Measurements from ENCODE around the gene PRAC1.
A peak's percentile ranks its signal among the peaks of the same experiment; 100 is the strongest.

Gene PRAC1

DNA sequence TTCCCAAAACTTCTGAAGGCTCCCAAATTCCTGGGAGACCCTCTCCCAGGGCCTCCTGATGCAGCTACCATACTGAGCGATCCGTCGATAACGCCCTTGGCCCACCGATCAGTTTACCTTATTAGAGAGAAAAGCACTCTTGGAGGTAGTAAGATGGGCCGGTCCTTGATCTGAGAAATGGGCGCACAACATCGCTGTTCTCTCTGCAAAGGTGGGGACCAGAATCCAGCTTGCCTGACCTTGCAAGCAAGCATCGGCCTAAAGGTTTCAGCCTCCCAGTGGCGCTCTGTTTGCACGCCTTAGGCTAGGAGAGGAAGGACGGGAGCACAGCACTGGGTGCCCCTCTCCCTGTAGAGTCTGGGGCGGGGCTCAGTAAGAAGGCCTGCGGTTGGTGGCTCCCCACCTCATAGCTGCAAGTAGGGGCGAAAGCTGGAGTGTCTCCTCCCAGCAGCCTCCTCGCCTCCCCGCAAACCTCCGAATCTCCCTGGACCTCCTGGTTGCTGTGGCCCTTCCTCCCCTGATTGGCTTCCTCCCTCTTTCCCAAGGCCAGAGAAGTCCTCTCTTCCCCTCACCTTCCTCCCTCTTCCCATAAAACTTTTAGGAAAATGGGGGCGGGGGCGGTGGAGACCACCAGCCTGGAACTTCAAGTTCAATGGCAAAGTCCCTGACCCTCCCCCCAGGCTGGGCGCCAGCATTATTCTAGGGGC, at the start of gene PRAC1:
TSS of gene PRAC1 (minus strand) at position 318 of the 707 bp plus-strand sequence. CDS start at position 192, 126 bp downstream.
- no peak for DNase-seq

DNA sequence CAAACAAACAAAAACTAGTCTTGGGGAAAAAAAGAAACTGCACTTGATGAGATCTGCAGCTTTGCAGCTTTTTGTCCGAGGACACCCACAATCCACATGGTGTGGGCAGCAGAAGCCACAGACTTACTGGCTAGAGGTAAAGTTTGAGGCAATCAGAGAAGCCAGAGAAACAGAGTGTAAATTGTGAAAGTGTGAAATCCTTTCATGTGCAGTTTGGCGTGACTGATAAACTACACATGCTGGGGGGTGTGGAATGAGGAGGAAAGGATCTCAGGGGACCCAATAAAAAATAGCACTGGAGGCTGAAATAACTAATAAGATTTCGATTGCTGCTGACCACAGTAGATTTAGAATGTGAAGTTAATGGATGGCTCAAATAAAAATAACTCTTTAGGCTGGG, 48.6 kb upstream of the PRAC1 start:
- DNase-seq: no peak

DNA sequence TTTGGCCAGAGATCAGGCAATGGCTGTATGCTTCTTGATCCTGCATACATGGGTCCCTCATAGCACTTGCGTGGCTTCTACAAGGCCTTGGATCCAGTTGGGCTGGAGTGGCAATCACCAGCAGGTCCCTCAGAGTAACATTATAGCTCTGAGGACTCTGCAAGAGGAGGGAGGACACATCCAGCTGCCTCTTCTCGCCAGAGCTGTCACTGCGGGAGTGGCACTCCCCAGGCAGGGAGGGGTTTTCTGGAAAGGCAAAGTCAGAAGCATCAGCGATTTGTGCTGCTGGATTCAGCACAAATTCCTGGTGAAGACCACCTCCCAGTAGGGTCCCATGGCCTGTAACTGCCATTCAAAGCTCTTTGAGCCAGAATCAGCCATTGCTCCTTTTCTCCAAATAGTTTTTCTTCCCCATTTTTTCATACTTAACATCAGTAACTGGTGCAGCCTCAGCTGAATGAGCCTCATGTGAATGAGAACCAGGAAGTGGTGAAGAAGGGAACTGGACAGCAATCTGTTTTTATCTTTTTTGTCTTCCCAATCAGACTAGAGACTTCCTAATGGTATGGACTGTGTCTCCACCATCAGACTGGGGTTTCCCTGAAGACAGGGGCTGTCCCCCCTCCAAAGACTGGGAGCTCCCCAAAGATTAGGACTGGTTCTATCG, 46.8 kb upstream of the PRAC1 start:
- no peak for DNase-seq

DNA sequence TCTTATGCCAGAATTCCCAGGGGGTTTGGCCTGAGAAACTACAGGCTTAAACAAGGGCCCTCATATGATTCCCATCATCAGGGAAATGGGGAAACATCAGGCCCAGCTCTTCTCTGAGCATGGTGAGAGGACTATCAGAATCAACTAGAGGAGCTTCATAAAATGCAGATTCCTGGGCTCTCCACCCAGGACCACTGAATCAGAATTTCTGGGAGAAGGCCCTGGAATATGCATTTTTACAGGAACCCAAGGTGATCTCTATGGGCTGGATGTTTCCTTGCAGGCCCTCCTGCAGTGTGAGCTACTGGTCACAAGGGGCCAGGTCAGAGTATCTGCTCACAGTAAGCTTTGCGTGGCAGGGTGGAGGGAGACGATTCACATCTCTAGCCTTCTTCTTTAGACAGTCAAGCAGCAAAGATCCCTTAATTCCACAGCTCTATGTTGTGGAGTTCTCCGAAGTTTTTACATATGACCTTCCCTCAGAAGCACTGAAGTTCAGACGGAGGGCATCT, 45.0 kb upstream of the PRAC1 start:
- DNase-seq: no peak

- no peak for DNase-seq
These were observed 38.8 kb upstream of the PRAC1 start for GRCh38 chr17:48761114-48761513.

- no peak for DNase-seq
These were observed 38.1 kb upstream of the PRAC1 start for GRCh38 chr17:48760411-48760810.

DNA sequence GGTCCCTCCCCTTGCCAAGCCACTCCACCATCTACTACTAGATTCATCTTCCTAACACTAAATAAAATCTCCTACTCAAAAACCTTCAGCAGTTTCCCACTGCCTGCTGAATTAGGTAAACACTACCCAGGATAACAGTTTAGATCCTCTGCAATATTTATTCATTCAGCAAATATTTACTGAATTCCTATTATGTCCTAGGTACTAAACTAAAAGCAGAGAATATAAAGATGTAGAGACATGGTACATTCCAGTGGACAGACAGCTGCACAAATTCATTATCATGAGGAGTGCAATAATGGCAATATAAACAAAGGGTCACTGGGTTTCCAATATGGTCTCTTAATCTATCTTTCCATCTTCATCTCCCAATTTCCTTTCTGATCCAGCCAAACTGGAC, 37.0 kb upstream of the PRAC1 start:
- DNase-seq: no peak

DNA sequence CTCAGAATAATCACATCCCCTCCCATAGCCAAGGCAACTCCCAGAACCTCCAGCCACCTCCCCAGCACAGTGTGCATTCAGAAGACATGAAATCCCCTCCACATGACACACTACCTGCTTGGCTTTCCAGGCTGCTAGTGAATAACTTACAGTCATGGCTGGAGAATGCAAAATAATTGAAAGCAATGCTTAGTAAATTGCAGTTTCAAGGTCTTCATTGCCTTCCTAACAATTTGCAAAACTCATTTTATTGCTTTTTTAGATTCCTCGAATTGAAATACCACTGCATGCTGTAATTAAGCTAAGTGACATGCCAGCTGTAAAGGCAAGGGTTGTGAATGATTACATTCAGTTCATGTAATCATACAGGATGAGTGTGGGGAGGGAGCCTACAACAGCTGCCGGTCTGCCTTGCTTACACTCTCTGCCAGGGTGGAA, 35.2 kb upstream of the PRAC1 start:
- DNase-seq: no peak

DNA sequence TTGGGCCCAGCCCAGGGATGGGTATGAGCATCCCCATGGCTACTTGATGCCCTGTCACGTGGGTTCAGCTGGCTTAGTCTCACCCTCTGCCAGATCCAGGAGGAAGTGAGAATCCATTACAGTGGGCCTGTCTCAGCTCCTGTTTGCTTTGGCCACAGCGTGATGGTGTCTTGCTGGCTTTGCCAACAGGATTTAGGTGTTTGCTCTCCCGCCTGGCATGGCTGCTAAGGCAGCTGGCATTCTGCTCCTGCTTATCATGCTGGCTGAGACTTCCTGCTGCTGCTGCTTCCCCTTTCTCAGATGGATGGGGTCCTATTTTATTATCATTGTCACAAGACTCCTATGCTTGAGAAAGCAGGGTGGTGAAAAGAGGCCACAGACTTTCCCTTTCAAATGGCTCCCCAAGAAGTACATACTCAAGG, 34.5 kb upstream of the PRAC1 start:
- no peak for DNase-seq

- DNase-seq: no peak
These were observed 33.0 kb upstream of the PRAC1 start for GRCh38 chr17:48755356-48755755.

DNA sequence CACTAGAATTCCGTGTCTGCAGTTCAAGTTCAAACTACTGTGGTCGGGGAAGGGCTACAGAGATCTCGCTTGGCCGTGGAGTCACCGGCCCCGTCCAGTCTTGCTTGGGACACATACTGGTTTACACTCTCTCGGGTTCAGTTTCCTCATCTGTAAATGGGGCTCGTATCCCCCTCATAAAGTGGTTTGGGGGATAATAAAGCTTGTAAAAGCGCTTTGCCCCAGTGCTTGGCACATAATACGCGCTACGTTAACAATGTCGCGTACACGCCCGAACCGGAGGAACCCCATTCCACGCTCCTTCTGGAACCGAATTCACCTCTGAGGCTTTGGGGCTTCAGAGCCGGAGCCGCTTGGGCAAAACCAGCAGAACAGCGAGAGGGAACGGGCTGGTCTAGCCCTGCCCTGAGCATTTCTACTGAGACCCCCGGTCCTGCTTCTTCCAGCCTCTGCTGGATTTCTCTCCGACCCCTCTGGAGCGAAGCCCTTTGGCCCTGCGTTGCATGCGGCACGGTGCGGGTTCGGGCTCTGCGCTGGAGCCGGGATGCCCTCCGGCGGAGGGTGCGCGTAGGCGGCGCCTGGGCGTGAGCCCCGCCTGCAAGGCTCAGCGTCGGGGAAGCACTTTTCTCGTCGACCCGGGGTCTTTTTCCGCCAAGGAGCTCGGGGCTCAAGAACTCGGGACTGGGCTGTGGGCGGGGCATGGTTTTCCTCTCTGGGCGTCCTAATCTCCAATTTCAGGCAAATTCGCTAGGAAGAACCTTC, 32.4 kb upstream of the PRAC1 start:
- DNase-seq: no peak

DNA sequence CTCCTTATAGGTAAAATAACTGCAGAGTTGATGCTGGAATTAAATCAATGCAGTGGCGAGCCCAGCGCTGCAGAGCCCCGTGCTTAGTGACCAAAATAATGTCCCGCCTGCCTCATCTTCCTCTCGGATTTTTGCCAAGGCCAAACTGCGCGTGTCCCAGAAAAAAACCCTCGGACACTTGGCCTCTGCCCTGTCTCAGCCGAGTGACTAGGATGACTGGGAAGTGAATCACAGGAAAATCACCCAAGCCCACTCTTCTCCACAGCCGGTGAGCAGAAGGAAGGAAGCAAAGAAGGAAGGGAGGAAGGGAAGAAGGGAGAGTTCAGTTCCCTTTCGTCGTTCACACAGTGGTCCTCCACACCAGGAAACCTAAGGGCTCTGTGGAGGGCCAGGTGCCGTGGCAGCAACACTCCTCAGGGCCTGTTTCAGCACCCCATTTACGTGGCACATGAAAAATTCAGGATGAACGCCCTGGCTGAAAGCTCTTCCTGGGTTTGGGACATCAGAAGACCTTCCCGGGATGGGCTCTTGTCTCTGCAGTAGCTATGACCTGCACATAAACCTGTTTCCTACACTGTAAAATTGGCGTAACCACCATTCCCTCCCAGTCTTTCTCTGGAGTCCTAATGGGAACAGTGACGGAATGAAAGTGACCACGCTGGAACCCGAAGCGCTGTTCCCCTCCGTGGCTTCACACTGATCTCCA, 31.6 kb upstream of the PRAC1 start:
- no peak for DNase-seq

DNA sequence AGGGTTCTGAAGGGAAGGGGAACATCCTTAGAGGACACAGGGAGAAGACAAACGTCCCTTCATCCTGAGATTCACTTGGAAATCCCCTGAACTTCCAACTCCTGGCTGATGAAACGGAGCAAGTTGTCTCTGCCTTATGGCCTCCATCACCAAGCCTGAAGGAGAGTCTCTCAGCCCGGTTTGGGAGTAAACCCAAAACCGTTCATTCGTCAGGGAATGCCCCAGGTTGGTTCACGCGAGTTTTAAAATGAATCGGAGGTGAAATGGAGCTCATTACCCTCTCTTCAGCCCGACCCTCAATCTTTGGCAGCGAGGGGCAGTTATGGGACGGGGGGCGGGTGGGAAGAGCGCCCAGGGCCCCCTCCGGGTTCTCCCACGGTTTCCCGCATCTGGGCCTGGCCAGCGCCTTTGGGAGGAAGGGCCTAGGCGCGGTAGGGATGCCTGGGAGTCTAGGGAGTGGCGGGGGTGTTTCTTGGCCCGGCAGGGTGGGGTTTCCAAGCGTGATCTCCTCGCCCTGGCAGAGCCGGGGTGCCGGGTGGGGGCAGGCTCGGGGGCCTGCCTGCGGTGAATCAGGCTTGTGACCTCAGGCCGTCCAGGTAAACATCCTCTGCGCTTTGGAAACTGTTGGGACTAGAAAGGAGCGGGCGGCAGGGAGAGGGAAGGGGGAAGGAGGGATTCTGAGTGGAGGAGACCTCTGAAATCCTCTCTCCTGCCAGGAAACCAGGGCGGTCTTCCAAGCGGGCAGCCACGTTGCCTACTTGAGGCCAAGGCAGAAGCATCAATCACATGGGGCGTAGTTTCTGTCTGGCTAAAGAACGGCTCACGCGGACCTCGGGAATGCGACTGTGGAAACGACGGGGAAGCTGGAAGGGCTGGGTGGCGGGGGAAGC, 30.3 kb upstream of the PRAC1 start:
- DNase-seq: peak; percentile 56

GRCh38 chr17:48751733-48752398, 29.5 kb upstream of the PRAC1 start:
- no peak for DNase-seq

DNA sequence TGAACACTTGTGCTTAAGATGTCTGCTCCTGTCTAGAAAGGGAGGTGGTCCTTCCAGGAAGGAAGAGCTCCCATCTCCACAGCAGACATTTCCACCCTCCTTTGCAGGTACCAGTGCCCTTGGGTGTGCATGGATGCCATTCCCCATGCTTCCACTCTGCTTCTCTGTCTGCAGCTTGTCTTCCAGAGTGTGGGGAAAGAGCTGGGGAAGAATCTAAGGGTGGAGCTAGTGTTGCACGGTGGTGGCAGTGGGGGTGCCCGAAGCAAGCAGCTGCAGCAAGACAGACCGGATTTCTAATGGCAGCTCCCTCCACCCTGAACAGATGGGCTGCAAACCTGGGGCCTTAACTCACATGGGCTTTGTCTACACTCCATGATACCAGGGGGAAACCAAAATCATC, 28.9 kb upstream of the PRAC1 start:
- no peak for DNase-seq

DNA sequence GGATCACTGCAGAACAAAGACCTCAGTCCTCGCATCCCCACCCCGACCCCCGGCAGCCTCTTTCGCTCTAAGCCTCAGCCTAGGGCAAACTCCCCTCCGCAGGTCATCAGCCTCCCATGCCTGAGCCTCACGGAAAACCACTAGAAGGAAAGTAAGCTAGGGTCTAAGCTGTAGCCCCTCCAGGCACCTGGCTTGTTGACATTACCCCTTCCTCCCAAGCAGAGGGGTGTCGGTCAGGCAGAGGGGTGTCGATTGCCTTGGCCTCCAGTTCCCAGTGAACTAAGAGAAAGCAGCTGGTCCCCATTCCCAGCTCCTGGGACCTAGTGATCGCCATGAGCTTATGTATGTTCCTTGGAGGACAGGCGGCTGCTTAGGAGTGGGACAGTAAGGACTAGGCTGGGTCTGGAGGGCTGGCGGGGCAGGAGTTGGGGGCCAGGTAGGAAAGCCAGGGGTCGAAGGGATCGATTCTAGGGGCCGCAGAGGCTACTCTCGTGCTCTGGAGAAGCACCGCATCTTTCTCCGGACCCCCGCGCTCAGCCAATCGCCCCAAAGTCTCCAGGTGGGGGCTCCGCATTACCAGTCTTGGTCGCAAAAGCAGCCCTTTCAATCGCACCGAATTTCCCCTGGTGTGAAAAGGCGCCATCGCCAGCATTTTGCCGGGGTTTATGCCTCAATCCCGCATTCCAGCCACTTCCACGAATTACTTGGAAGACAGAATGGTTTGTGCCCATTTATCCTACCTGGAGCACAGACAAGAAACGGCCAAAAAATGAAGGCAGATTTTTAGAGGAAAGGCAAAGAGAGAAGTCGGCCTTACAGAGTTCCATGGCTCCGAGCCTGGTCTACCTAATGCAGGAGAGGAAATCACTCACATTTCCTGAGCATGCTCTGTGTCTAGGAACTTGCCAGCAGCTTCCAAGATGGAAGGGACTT, 27.6 kb upstream of the PRAC1 start:
- DNase-seq: no peak

GRCh38 chr17:48748718-48749566, 26.6 kb upstream of the PRAC1 start:
- no peak for DNase-seq

GRCh38 chr17:48747445-48748363, 25.4 kb upstream of the PRAC1 start:
- DNase-seq: no peak

Data from left hindlimb (tissue), 1 donor.